ENCODE data around the gene PPME1.

The PPME1 gene

GRCh38 chr11:74299015-74299414 is 127.9 kb downstream of the PPME1 start:
- DNase-seq (ENCODE audit: extremely low read depth, low read depth), result no peak
- TF ChIP-seq CTCF (IDR thresholded peaks at IDR 0.05; ENCODE audit: low read depth, low read length, missing control alignments), result no peak
- no peak overlapping the region for H3K4me3 ChIP-seq (replicated peaks; ENCODE audit: low read depth, low read length)

All from HFF-Myc (cell line).